ENCODE data around the gene EFNA5.

EFNA5 gene

DNA sequence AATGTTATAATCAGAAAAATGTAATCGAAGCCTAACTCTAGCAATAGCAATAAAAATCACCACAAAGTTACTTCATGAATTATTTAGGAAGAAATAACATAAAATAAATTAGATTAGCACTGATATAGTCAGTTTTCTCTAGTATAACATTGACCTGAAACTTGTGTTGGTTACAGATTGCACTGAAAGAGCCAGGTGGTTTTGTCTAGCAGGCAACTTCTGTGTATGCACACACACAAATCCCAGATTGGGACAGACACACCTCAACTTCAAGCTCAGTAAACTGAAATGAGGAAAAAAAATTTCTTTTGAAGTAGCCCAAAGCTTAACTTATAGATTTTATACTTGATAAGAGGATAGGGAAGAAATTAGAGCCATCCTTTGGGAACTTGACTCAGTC is 129.3 kb downstream of the EFNA5 start:
- DNase-seq = no peak

DNA sequence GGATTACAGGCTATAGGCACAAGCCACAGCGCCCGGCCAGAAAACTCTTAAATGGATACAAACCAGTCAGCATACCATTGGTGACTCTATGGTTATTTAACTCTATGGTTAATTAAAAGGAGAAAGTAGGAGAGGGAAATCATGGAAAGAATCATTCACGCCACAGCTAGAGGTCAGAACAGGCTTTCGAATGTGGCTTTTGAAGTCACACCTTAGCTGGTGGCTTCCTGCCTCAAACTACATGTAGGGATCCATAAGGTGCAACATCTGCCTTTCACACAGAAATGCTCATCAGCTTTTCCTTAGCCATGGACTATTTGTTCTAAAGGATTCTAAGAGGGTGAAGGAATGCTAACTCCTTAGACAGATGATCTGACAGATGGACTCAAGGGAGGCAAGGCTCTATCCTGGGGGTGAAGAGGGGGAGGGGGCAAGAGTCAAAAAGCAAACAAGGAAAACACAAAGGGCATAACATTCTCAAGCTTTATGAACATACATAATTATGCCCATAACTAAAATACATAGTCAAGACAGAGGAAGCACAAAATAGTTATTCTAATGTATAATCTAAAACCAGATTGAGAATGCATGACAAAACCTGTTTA is 130.9 kb downstream of the EFNA5 start:
- no peak for DNase-seq

DNA sequence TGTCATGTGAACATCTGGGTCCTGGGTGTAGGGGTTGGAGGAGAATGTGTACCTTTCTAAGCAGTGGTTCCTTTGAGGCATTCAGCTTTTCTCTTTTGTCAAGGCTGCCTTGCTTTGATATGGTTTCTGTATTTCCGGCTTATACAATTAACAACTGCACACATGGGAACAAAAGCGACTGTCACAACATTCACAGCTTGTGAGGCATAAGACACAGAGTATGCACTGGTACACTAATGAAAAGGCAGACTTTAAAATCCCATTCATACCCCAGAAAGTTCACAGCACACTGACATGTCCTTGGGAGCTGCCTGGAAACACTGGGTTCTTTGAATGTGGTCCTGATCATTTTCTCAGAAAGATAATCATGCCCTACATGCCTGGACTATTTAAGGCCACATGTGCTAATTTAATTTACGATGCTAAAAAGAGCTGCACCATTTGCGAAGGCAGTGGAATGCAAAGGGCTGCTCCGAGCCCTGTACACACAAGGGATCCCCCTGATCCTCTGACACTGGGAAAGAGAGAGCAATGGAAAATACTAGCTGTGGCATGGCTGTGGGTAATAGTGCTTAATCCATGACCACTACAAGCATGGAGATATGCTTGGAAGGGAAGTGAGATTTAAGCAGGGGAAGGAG is 131.8 kb downstream of the EFNA5 start:
- no peak for DNase-seq

DNA sequence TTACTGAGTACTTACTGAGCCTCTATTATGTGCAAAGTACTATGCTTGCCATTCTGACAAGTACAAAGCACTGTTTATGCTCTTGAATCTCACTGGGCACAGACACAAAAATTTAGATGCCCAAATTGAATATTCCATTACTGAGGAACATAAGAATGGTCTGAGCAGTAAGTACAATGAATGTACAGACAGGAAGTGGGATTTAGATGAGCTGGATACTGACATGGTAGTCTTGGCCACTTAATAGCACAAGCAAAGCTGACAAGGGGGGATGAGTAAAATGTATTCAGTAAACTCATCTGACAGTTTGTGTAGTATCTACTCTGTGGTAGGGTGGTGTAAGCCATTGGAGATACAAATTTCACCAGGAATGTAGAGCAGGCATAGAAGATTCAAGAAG is 132.4 kb downstream of the EFNA5 start:
- DNase-seq = no peak

DNA sequence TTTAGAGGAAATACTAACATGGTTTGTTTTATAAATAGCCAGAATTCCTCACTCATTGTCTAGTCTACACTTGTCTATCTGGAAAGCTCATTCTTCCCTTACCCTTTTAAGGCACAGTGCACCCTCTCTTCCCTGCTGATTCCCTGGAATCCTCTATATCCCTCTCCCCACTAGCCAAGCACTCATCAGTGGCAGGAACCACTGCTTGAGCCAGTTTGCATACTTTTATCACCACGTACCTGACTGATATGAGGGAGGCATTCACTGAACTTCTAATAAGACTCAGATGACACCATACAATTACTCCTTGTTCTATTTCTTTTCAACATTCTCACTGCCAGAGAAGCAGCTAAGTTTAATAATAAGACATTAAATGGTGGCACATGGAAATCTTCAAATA is 134.9 kb downstream of the EFNA5 start:
- DNase-seq = no peak

DNA sequence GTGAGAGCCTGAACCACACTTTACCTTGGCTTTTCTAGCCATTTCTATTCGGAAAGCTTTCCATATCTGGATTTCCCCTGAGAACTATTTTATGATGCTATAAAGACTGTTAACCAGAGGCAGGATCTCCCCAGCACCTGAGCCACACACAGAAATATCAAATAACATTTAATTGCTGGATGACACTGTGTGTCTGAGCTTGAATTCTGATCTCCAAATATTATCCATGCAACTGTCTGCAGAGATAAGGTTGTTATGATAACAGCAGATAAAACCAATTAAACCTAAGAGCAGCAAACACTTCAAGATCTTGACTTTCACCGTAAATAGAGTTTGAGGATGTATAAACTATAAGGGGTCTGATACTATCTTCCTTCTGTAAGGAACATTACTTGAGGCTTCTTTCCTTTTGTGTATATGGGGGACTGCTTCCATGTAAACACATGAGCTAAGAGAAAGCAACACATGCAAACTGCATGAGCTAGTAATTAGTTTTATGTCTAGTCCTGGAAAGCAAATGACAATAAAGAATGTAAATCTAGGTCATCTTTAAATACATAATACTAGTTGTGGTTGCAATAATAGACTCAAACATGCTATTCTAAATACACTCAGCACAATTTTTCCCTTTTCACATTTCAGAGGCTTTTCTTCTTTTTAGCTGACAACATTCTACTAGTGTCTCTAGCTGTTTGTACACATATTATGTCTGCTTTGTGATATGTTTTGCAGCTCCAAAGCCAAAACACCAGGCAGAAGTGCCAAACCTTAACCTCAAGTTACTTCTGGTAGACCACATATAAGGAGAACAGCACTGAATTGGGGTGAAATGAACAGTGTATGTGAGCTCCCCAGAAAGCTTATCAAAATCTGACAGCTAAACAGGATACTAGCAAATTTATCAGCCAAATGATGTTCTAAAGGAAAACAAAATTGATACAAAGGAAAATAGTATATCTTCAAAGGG is 136.5 kb downstream of the EFNA5 start:
- no peak for DNase-seq

DNA sequence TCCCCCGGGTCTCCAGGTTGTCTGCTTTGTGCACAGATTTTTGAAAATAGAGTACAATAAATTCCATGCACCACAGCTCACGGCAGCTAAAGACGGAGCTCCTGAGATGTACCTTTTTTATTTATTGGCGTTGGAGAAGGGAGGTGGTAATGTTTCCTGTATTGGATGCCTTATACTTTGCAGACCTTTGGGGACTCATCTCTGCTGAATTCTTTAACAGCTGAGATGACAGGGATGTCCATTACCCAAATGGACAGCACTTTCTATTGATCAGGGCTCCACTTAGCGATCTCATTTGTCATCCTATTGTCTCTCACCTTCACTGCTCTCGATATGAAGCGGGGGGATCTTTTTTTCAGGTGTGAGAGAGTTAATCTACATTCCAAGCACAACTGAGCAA is 137.8 kb downstream of the EFNA5 start:
- DNase-seq = no peak

DNA sequence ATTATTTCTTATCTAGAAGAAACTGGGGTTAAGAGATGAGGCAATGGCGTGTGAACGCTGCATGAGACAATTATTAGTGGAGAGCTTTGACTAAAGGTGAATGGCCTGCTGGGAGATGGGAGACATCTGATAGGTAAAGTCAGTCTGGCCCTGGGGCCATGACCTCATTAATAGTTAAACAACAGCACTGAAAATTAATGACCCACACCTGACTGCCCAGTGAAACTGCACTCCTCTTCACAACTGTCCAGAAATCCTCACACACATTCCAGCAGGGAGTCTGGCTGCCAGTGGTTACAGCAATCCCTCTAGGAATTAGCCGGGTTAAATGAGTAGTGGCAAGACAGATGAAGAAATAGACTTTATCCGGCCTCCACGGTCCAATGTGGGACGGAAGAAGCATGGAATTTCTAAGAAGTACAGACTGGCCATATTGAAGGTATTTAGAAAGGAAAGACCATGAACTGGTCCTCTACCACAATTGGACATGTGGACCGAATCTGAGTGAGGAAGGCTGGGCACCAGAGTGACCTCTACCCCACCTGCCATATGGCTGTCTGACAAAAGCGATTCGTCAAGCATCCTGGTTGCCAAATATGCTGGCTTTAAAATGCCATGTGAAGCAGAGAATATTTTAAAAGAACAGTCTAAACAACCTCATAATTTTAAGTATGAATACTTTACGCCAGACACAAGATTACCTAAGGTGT is 138.4 kb downstream of the EFNA5 start:
- DNase-seq = no peak

DNA sequence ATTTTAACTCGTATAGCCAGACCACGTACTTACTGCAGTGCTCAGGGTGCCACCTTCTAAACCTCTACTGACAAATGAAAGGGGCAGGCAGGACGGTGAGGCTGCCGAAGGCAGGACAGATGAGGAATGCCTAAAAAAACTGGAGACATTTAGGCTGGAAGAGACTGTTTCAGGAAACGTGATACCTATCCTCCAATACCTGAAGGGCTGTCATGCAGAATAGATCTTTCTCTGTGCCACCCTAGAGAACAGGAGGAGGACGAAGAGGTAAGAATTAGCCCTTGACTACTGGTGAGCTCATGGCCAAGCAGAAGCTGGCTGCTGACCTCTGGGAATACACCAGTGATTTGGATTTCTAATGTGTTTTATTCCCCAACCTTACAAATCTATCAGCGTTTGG is 139.4 kb downstream of the EFNA5 start:
- no peak for DNase-seq

DNA sequence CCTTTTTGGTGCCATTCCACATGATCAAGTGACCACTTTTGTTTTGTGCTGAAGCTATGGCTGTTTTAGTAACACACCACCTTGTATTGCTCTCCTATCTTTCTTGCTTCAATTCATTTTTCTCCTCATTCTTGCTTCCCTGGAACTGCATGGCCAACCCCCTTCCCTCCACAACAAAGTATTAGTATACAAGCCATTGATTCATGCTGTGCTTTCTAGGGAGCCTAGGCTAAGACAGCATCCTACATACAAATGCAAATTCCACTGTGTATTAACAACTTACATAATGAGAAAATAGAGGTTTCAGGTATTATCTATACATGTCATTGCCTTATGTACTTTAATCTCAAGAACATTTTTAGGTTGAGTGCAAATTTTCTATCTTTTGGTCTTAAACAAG is 141.1 kb downstream of the EFNA5 start:
- DNase-seq = no peak

DNA sequence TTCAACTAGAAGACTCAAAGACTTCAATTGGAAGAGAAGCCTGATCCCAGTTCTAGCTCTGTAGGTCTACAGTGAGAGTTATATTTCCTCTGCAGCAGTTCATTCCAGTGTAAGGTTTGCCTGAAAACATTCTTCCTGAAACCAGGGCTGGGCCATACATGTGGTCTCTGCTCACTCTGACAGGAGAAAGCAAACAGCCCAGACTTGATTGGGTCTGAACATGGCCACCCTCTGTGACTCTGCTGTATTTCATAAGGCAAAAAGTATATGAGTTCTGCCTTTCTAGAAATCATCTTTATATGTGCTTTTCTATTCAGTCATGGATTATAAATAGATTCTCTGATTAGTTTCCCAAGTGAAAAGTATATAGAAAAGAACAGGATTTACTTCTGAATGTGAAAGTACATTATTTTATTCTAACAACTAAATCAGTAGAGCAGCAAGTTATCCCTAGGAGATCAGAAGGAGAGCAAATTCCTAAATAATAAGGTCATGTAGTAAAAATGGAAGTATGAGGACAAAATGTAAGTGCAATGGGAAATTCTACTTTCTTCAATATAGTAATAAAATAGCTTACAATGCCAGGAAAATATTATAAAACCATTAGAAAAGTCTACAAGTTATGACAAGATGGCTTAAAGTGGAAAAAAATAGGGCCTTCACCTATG is 144.3 kb downstream of the EFNA5 start:
- DNase-seq = no peak

DNA sequence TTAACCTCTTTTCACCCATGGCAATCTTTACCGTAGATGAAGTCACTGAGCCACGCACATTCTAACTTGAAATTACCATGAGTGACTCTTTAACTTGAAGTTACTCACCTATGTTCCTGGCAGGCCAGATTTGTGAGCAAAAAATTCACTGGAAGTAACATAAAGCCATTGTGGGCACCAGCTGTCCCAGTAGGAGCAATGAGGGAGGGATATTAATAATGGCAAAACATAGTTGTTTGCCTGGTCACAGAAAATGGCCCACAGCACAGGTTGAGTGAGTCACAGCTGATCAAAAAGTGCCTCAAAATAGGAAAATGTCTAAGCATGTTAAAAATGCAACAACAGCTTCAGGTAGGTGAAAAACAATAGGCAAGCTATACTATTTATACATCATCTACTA is 146.6 kb downstream of the EFNA5 start:
- DNase-seq = no peak

DNA sequence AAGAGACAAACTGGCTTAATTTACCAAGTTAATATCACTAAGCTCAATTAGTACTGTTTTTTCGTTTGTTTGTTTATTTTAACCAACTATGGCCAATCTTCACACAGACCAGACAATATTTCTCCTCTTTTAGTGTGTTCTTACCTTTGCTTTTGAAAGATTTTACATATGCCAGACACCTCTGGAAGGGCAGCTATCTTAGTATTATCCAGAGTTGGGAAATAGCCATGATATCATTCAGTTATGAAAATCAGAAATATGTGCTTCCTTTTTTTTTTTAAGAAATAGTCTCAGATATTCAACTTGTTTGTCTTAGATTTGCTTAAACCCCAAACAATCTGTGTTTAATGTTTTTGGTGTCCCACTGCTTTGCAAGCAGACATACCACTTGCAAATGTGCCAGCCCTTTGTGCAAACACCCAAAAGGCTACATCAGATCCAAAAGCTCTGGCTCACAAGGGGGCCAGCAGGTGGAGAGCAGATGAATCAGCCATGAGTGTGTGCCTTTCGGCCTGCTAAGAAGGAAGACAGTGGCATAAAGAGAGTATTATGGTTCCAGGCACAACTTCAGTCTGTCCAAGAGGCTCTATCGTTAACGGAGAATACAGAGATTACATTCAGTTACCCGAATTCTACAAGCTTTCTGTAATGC is 147.6 kb downstream of the EFNA5 start:
- no peak for DNase-seq

DNA sequence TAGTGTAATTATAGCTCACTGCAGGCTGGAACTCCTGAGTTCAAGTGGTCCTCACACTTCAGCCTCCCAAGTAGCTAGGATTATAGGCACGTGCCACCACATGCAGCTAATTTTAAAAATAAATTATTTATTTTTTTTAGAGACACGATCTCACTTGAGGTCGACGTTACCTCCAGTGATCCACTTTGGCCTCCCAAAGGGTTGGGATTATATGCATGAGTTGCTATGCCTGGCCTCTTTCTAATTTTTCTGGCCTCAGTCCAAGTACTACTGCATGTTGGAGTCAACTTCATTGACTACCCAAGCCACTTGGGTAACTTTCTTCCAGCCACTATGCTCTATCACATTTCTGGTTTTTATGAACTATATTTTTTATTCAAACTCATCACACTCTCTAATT is 148.3 kb downstream of the EFNA5 start:
- no peak for DNase-seq

DNA sequence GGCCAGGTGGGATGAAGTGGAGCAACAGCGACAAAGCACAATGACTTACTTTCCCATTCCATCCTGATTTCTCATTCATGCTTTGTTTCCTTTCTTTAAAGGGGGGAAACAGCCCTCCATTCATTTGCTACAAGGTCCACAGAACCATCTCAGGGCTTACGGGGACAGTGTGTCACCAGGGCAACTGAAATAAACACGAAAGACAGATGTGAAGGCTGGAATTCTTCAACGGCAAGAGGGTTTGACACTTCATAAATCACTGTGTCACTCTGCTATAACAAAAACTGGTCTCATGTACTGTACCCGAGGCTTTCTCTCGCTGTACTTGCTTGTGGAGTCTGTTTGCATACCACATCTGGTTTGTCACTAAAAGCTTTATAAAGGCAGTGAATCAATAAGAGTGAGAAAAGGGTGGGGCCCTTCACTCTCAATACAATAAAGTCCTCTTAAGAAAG is 150.8 kb downstream of the EFNA5 start:
- no peak for DNase-seq

DNA sequence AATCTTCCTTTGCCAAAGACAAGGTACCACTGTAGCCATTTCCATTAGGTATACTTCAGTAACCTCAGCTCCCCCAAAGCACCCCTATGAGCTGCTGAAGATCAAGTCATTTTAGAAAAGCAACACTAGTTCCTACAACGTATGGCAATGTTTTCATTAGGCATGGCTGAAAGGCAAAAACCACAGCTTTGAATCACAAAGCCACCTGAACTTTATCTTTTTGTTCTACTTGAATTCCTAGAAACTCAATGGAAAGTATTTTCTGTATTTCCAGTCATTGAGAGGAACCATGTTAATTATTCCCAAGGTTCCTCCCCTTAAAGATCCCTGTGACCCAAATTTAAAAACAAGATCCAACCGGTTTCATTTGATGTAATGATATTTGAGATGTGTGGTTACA is 152.1 kb downstream of the EFNA5 start:
- no peak for DNase-seq

DNA sequence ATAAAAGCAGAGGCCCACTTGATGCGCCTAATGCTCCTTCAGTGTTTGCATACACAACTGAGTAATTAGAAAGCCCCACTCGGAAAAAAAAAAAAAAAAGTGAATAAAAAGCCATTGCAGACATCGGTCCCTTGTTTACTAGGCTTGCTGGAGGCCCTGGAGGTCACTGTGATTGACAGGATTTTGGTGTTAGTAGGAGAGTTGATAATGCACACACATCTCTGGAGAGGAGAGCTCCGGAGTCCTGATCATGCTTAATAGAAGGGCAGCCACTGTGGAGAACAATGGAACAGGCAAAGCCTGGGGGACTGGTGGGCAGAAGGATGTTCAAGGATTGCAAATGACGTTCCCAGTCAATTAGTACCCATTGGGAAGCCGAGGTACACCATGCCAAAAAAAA is 152.5 kb downstream of the EFNA5 start:
- DNase-seq = no peak

DNA sequence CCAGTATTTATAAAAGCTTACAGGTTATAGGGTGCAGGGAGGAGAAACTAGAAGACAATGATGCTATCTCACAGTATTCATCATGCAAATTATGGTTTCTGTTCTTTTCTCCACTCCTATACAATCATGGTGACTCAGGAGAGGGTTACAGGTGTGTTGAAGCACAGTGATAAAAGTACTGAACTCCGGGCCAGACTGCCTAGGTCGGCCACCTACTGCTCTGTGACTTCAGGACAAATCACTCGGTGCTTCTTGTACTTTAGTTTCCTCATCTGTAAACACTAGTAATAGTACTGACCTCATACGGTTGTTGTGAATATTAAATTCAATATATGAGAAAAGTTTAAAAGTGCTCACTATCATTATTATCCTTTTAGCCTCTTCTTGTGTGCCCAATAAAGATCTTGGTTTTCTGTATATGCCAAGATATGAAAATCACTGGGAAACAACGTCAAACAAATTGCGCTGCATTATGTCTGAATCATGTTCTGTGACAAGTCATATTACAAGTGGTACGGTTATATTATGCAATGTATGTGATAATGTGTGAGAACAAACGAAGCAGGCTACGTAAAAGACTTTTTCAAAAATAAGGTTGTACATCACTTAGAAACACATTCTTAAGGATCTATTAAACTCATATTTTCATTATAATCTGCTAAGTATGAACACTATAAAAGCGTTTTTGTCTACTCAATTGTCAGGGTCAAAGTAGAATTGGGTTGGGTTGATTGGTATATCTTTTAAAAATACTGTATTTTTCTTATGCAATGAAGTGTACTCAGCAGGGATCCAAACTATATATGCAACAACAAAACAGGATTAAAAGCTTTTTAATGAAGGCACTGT is 153.3 kb downstream of the EFNA5 start:
- no peak for DNase-seq

DNA sequence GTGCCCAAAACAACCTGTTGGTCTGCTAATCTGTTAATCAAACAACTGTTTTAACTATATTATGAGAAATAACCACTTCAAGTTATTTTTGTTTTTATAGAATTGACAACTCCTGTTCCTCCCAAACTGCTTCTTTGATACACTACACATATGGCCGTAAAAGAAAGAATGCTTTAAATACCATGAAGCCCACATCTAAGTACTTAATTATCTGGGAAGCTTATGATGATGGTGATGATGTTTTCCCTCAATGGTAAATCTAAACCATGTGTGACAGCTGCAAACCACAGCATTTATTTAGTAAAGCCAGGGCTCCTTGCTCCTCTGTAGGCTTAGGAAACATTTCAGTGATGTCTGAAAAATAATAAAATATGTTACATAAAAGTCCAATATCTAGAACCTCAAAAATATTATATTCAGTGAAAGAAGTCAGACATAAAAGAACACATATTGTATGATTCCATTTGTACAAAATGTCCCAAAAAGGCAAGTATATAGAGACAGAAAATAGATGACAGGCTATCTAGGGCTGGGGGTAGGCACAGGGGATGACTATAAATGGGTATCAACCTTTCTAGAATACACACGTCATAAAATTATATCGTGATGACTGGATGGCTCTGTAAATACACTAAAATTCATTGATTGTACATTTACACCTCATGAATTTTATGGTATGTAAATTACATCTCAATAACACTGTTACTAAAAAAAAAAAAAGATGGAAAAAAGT is 154.1 kb downstream of the EFNA5 start:
- DNase-seq = no peak

DNA sequence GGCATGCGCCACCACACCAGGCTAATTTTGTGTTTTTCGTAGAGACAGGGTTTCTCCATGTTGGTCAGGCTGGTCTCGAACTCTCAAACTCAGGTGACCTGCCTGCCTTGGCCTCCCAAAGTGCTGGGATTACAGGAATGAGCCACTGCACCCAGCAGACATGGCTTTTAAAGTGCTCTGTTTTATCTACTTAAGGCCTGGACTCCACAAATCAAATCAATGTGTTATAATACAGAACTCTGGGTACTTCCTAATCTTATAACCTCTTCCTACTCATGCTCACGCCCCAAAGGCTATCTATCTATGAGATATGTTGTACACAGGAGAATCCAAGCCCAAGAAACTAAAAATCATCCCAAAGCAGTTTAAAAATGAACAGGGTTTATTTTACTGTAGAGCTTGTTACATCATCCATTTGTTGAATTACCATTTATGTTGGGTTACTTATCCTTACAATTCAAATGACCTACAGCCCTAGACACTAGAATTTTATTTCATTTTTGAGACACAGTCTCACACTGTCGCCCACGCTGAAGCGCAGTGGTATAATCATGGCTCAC is 155.1 kb downstream of the EFNA5 start:
- no peak for DNase-seq

Data from GF-D8 (cell line).